ENCODE data around the gene PNMA6F. TPM values are rescaled to one million over a fixed set of nuclear protein-coding genes. Genes with fewer than 3 reads are reported as not detected.

PNMA6F gene
- total and polyA plus RNA-seq, 2 of the 8 experiments (the other 6 are each of a cell fraction or from before 2014, with no cell fraction given): 0.12 to 0.22 TPM

GRCh38 chrX:153304988-153305736 lies 16.4 kb downstream of the PNMA6F start (continued):
- no peak for TF ChIP-seq CHD7 (IDR thresholded peaks at IDR 0.05; ENCODE audit: insufficient replicate concordance, low read length)
- no peak for TF ChIP-seq GABPA (IDR thresholded peaks at IDR 0.05; ENCODE audit: borderline replicate concordance, insufficient read depth, low read length)
- TF ChIP-seq ATF3 (IDR thresholded peaks at IDR 0.05; ENCODE audit: insufficient read depth, low read depth, low read length): no peak
- TF ChIP-seq TAF7 (optimal IDR thresholded peaks at IDR 0.05; ENCODE audit: borderline replicate concordance, low read depth, low read length): no peak
- TF ChIP-seq CHD1 (IDR thresholded peaks at IDR 0.05; ENCODE audit: low read depth, low read length): no peak
- no peak for TF ChIP-seq TBP (IDR thresholded peaks at IDR 0.05; ENCODE audit: low read depth, low read length)
- TF ChIP-seq PHF8 (conservative IDR thresholded peaks at IDR 0.05; ENCODE audit: low read depth, low read length): no peak
- TF ChIP-seq SP2 (IDR thresholded peaks at IDR 0.05; ENCODE audit: low read length): no peak
- no peak for TF ChIP-seq BACH1 (IDR thresholded peaks at IDR 0.05; ENCODE audit: low read length)

Measured in H1 (cell line).